Prostate gland (tissue), 2 donors: ENCODE measurements around the gene TMC1.

ENCODE experiments used
- POLR2A ChIP-seq: fragments of 450-650 bp; IDR thresholded peaks from one replicate; pipeline ENCODE4 v1.6.1; 2016; ENCODE audit warnings: antibody characterized with exemption, mild to moderate bottlenecking
- TF ChIP-seq, protein P1 (sequence below), 4 experiments: fragments of 200-600 bp in 2 of 4; fragments of 450-650 bp in 2 of 4; sonication (generic) in 2 of 4; IDR thresholded peaks; 1 replicate in 3 of 4; 2 replicates in 1 of 4; pipeline ENCODE4 v1.5.1; 2016 to 2019; ENCODE audit warnings: antibody characterized with exemption in 4 of 4, mild to moderate bottlenecking in 2 of 4, moderate library complexity in 2 of 4

DNA sequence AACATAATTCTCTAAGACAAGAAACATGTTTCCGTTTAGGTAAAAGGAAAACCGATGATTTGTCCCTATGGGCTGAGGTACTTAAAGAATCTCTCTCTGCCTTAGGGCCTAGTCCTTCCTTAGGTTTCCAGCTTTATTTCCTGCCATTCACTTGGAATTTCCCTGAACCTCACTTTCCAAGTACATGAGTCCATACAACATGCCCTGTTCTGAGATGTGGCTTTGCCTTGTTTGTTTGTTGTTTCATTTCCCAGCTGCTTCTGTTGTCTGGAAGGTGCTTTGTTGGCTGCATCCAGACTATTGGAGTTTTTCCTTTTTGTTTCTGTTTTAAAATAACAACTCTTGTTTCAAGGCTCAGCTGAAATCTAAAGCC lies 336.2 kb downstream of the TMC1 start:
- TF ChIP-seq POLR2A, result no peak
- TF ChIP-seq, protein P1, sequence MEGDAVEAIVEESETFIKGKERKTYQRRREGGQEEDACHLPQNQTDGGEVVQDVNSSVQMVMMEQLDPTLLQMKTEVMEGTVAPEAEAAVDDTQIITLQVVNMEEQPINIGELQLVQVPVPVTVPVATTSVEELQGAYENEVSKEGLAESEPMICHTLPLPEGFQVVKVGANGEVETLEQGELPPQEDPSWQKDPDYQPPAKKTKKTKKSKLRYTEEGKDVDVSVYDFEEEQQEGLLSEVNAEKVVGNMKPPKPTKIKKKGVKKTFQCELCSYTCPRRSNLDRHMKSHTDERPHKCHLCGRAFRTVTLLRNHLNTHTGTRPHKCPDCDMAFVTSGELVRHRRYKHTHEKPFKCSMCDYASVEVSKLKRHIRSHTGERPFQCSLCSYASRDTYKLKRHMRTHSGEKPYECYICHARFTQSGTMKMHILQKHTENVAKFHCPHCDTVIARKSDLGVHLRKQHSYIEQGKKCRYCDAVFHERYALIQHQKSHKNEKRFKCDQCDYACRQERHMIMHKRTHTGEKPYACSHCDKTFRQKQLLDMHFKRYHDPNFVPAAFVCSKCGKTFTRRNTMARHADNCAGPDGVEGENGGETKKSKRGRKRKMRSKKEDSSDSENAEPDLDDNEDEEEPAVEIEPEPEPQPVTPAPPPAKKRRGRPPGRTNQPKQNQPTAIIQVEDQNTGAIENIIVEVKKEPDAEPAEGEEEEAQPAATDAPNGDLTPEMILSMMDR (IDR thresholded peaks at IDR 0.05), result no peak
